Lower leg skin (tissue), 3 donors: Measurements from ENCODE around the gene COL25A1.

Experiments used
- POLR2A ChIP-seq, 2 donors: fragments of 450-650 bp; IDR thresholded peaks; one replicate each; pipeline ENCODE4 v1.6.1; 2016 to 2017; ENCODE audit warnings: antibody characterized with exemption in 2 of 2, mild to moderate bottlenecking in 1 of 2, moderate library complexity in 1 of 2
- TF ChIP-seq, protein P1 (sequence below), 3 donors: fragments of 450-650 bp; IDR thresholded peaks; one replicate each; pipeline ENCODE4 v1.5.1; 2016; ENCODE audit warnings: antibody characterized with exemption in 3 of 3, mild to moderate bottlenecking in 3 of 3, moderate library complexity in 2 of 3

DNA sequence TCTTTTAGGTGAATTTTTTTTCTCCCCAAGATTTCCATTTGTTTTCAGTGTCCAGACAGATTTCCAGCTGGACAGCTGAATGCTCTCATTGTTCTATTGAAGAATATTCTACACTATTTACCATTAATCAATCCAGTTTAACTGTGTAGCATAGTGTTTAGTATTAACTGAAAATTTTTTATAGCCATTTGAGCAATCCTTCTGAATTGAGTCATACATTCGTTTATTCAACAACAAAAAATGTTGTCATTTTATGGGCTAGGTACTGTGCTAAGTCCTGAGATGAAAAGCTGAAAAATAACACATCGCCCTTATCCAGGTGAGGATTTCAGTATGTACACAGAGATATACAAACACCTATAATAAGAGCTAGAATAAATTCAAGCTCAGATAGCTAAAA is 223.3 kb downstream of the COL25A1 start:
- TF ChIP-seq, protein P1, sequence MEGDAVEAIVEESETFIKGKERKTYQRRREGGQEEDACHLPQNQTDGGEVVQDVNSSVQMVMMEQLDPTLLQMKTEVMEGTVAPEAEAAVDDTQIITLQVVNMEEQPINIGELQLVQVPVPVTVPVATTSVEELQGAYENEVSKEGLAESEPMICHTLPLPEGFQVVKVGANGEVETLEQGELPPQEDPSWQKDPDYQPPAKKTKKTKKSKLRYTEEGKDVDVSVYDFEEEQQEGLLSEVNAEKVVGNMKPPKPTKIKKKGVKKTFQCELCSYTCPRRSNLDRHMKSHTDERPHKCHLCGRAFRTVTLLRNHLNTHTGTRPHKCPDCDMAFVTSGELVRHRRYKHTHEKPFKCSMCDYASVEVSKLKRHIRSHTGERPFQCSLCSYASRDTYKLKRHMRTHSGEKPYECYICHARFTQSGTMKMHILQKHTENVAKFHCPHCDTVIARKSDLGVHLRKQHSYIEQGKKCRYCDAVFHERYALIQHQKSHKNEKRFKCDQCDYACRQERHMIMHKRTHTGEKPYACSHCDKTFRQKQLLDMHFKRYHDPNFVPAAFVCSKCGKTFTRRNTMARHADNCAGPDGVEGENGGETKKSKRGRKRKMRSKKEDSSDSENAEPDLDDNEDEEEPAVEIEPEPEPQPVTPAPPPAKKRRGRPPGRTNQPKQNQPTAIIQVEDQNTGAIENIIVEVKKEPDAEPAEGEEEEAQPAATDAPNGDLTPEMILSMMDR (IDR thresholded peaks at IDR 0.05) = no peak
- no peak for TF ChIP-seq POLR2A (IDR thresholded peaks at IDR 0.05)
